GM12872 (cell line): ENCODE measurements around the gene EBF4.

Source experiments
- TF ChIP-seq, protein P1 (sequence below): IDR thresholded peaks from 3 replicates; pipeline ENCODE4 v1.5.1; 2011; ENCODE audit warnings: low read depth, mild to moderate bottlenecking, low read length, moderate library complexity; ENCODE audit not compliant: insufficient read depth

Gene EBF4

DNA sequence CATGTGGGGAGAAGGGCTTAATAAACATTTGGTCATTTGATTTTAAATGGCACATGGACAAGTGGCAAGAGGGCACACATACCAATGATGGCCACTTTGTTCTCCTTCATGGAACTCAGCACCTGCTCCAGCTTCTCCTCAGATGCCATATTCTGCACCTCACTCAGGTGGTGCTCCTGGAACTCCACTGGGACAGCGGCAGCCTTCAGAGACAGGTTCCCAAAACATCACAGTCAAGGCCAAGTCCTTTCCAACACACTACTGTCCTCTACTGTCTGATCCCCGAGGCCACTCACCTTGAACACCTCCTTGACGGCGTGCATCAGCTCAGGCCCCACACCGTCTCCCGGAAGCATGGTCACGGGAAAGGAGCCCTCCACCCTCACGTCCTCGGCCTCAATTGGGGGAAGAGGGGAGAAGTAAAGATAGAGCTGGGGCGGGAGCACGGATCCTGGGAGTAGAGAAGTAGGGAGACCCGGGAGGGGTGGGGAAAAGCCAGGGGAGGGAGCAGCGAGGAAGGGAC is 29.2 kb upstream of the EBF4 start:
- TF ChIP-seq, protein P1, sequence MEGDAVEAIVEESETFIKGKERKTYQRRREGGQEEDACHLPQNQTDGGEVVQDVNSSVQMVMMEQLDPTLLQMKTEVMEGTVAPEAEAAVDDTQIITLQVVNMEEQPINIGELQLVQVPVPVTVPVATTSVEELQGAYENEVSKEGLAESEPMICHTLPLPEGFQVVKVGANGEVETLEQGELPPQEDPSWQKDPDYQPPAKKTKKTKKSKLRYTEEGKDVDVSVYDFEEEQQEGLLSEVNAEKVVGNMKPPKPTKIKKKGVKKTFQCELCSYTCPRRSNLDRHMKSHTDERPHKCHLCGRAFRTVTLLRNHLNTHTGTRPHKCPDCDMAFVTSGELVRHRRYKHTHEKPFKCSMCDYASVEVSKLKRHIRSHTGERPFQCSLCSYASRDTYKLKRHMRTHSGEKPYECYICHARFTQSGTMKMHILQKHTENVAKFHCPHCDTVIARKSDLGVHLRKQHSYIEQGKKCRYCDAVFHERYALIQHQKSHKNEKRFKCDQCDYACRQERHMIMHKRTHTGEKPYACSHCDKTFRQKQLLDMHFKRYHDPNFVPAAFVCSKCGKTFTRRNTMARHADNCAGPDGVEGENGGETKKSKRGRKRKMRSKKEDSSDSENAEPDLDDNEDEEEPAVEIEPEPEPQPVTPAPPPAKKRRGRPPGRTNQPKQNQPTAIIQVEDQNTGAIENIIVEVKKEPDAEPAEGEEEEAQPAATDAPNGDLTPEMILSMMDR = no peak

DNA sequence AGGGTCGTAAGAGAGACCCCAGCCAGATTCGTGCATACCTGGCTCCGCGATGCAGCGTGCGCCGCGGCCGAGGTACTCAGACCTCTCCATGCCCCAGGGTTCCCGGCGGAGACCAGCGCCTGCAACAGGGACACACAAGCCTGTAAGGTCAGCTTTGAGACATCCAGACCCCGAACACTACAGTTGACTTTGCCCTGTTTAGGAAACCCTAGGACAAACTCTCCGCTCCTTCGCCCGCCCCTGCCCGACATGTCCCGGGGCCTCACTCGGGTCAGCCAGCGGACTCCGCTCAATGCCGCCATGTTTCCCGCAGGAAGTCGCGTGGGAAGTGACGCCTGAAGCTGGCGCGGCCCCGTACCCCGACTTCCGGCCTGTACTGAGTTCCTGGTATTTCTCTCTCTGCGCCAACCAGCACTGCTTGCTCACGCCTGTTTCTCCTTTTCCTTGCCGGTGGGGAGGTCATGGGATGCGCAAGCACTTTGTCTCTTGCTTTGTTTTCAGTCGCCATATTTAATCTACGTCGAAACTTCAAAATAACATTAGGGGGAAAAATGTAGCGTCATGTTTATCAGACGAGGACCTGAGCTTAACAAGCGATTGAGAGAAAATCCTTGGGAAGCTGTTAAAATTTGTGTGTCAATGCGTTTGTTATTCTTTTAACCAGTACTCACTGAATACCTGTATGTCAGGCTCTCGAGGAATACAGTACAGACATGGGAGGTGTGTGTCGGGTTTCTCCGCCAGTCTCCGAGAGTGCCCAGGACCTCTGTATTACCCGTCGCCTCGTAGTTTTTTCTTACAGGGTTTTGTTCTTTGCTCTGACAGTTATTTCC is 28.5 kb upstream of the EBF4 start, which contains the start of gene IDH3B:
Gene IDH3B, minus strand, starts transcription at position 330 of the 833 bp plus-strand sequence. Its CDS starts 28 bp downstream, at position 302.
- TF ChIP-seq, protein P1 = no peak

DNA sequence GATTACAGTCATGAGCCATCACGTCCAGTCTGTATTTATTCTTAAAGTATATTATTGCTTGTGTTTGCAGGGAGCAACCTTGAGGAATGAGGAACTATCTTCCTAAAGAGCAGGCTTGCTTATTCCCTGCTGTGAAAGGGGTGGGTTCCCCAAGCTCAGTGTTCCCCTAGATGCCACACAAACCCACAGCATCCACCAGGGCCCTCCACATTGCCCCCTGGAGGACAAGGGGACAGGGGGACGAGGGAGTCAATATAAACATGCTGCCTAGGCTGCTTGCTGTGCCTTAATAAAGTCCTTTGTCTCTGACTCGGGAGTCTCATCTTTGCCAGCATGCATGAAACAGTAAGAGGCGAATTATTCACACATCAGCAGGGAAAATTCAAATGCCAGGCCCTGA is 20.6 kb upstream of the EBF4 start:
- TF ChIP-seq, protein P1 = peak; percentile 23; the same call in 1 of the 3 replicates

DNA sequence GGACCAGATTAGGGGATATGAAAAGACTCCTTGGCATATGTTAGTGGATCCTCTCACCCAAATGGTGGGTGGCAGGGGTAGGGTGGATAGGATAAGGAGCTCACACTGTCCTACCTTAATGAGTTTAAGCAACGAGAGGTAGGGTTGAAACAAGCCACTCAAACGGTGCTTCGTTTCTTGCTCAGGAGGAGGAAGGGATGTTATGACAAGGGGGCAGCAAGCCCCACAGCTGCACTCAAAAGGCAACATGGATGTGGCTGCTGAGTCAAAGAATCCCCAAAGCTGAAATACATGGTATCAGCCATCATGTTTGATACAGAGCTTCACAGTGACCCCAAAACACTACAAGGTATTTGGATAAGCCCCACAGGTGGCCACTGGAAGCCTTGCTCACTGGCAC is 20.1 kb upstream of the EBF4 start:
- TF ChIP-seq, protein P1 = no peak

DNA sequence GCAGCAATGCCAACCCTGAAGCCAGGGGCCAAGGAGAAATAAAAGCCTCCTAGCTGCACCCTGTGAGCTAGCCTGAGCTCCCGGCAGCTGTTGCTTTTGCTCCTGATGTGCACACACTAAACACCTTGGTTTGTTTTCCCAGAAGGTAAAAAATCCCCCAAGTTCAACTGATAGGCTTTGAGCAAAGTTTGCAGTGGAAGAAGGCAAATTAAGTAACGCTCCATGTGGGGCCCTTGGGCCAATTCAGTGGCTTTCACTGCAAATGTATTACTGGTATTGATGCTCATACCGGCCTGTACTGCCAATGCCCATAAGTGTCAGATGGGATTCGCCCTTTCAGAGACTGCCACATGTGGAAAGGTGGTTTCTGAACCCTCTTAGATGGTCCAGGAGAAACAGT is 19.1 kb upstream of the EBF4 start:
- TF ChIP-seq, protein P1 = no peak

GRCh38 chr20:2680046-2680445 is 12.5 kb upstream of the EBF4 start:
- TF ChIP-seq, protein P1 = no peak

- TF ChIP-seq, protein P1 = no peak
Observed at GRCh38 chr20:2687514-2687913, 5.1 kb upstream of the EBF4 start.
